ENCODE measurements around the gene SUFU.
A peak's percentile ranks its signal among the peaks of the same experiment; 100 is the strongest.

SUFU gene

GRCh38 chr10:102550636-102551210 is 47.0 kb downstream of the SUFU start:
- DNase-seq (ENCODE audit: low spot score) = no peak

DNA sequence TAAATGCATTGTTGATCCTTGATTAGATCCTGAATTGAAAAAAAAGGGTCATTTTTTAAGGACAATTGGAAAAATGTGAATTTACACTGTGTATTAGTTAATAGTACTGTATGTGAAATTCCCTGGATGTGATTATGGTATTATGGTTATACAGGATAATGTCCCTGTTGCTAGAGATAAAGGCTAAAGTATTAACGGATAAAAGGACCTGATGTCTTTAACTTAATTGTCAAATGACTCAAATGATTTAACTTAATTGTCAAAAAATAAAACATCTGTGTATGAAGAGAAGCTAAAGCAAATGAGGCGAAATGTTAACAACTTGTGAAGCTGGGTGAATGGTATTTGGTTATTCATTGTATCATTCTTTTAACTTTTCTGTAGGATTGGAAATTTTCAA is 48.8 kb downstream of the SUFU start:
- no peak for DNase-seq (ENCODE audit: low spot score)

DNA sequence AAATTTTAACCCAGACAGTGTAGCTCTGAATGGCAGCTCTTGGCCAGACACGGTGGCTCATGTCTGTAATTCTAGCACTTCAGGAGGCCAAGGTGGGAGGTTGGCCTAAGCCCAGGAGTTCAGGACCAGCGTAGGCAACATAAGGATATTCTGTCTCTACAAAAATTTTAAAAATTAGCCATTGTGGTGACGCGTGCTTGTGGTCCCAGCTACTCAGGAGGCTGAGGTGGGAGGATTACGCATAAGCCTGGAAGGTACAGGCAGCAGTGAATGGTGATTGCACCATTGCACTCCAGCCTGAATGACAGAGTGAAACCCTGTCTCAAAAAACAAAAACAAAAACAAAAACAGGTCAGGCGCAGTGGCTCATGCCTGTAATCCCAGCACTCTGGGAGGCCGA is 50.0 kb downstream of the SUFU start:
- no peak for DNase-seq (ENCODE audit: low spot score)

GRCh38 chr10:102554531-102554930 is 50.8 kb downstream of the SUFU start:
- no peak for DNase-seq (ENCODE audit: low spot score)

- DNase-seq (ENCODE audit: low spot score) = no peak
Measured at GRCh38 chr10:102555781-102556328, 52.1 kb downstream of the SUFU start.

DNA sequence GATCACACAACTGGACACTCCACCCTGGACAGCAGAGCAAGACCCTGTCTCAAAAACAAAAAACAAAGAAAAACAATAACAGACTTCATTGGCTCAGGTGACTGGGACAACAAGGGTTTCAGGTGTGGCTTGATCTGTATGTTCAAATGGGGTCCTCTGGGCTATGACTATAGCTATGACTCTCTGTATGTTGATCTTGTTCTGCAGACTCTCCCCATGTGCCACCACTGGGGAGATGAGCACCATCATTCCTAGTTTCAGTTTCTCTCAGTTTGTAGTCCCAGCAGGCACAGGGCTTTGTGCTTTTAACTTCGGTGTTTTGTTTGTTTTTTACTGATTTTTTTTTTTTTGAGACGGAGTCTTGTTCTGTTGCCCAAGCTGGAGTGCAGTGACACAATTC is 53.8 kb downstream of the SUFU start:
- no peak for DNase-seq (ENCODE audit: low spot score)

DNA sequence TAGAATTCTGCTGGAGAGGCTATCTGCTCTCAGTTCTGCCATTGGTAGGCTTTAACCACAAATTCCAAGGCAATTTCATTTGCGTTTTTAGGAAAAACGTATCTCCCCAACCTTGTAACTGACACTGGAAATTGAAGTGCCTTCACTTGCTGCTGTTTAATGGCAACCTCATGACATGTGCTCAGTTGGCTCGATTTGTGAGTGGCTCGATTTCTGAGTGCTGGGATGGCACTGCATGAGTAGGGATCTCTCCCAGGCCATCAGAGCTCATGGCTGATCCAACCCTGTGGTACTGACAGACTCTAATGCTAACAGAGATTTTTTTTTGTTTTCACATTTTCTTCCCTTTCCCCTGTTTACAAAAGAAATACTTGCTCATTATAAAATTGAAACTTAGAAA is 56.0 kb downstream of the SUFU start:
- no peak for DNase-seq (ENCODE audit: low spot score)

DNA sequence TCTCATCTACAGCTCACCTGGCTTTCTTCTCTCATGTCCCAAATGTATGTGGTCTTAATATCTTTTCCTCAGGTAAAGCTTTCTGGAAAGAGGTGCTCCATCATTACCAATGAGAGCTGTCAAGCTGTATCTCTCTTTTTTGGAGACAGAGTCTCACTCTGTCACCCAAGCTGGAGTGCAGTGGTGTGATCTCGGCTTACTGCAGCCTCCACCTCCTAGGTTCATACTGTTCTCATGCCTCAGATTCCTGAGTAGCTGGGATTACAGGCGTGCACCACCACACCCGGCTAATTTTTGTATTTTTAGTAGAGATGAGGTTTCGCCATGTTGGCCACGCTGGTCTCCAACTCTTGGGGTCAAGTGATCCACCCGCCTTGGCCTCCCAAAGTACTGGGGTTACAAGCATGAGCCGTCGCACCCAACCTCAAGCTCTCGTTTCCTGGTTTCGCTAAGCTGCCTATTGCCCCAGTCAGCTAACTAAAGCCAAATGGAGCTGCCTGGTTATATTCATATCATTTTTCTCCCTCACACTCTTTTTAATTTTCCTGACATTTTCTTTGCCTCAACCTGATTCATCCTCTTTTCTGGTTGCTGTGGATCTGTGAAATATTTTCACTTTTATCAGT is 60.5 kb downstream of the SUFU start:
- DNase-seq (ENCODE audit: low spot score) = no peak

DNA sequence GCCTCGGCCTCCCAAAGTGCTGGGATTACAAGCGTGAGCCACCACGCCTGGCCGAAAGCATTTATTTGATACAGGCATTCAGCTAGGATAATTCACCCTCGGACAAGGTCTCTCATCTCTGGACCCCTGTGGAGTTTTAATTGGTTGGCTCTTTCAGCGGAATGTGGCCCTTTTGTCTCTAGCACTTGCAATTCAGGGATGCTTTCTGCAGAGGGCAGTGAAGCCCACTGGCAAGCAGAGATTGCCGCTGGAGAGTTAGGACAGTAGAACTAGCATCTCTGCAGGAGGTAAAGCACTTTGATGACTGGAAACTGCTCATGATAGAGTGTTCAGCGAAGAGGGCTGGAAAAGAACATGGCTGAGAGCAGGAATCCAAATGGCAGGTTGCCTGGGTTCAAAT is 62.0 kb downstream of the SUFU start:
- DNase-seq (ENCODE audit: low spot score) = no peak

GRCh38 chr10:102578782-102579181 is 75.0 kb downstream of the SUFU start:
- DNase-seq (ENCODE audit: low spot score) = no peak

DNA sequence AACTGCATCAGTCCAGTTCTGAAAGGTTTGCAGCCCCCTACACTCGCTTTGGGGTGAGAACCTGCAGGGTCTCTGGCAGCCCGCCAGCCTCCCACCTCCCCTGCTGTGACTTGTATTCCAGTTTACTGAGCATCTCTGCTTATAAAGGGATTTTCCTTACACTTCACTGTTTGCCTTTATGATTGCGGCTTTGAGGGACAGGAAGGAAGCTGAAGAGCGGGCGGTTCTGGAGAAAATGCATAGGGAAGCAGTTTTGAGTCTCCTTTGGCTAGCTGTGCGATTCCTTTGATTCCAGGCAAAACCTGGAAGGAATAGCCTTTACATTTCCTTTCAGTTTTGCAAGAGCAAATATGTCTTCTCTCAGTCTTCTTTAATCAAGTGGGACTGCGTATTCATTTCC is 75.6 kb downstream of the SUFU start:
- no peak for DNase-seq (ENCODE audit: low spot score)

- DNase-seq (ENCODE audit: low spot score) = no peak
Measured at GRCh38 chr10:102580230-102580629, 76.5 kb downstream of the SUFU start.

- no peak for DNase-seq (ENCODE audit: low spot score)
Measured at GRCh38 chr10:102581401-102581800, 77.6 kb downstream of the SUFU start.

DNA sequence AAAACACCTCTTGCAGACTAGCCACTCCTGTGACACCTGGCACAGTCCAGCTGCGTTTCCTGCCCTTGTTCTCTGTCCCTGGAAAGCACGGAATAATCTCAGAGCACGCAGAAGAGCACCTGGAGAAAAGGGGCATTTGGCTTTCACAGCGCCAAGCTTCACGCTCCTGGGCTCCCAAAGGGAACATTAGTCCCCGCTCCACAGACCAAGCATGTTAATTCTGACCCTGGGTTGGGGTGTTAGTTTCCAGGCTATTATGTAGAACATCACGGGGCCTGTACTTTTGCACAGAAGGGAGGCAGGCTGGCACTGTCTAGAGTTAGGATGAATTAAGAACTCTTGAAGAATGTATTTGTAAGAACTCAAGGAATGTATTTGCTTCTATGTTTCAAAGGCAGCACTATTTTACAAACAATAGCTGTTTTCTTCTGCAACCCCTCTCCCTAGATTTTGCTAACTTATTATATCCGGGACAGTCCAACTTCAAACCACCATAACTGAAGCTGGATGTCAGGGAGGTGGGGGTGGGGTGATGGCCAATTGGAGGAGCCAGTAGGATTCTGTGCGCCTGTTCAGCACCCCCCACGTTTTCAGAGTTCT is 78.3 kb downstream of the SUFU start:
- no peak for DNase-seq (ENCODE audit: low spot score)

DNA sequence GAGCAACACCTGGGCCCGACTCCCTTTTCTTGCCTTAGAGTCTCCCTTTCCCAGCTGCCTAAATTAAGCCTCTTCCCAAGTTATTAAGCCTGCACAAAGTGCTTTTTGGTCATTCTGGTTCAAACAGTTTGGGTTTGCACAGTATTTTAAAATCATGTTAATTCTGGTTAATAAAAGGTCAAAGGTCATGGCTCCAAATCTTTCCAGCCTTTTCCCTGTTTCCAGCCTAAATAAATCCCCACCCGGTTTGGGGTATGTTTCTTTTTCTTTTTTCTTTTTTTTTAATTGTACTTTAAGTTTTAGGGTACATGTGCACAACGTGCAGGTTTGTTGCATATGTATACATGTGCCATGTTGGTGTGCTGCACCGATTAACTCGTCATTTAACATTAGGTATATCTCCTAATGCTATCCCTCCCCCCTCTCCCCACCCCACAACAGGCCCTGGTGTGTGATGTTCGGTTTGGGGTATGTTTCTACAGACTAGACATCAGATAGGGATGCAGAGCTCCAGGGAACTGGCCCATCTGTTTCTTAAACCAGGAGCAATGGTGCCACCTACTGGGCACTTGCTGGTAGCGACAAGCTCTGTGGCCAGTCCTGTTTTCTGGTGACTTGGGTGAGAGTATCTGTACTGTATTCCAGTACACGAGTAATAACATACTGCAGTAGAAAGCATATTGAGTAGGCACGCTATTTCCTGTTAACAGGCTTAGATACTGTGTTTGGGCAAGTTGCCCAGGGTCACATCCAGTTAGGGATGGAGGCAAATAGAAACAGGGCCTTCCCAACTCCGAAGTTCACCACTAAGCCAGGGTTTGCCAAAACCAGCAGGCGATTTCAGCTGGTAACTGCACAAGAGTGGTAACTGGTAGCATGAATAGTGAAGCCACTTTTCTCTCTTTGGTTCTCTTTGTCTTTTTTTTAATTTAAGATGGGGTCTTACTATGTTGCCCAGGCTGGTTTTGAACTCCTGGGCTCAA is 80.0 kb downstream of the SUFU start:
- peak; percentile 88 for DNase-seq (ENCODE audit: low spot score)

DNA sequence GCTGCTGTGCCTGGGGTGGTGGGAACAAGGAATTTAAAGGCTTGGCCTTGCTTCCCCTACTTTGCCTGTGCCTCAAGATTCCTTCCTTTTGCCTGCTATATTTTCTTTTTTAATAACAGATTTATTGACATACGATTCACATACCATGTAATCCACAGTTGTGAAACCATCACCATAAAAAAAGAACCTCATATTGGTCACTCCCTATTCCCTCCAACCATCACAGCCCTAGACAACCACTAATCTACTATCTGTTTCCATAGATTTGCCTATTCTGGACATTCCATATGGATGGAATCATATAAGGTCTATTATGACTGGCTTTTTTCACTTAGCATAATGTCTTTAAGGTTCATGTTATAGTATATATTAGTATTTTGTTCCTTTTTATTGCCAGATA is 81.3 kb downstream of the SUFU start:
- DNase-seq (ENCODE audit: low spot score) = no peak

GRCh38 chr10:102586858-102587257 is 83.1 kb downstream of the SUFU start:
- DNase-seq (ENCODE audit: low spot score) = no peak

- DNase-seq (ENCODE audit: low spot score) = no peak
Measured at GRCh38 chr10:102588875-102589274, 85.1 kb downstream of the SUFU start.

GRCh38 chr10:102593074-102593803 is 89.5 kb downstream of the SUFU start:
- DNase-seq (ENCODE audit: low spot score) = no peak

DNA sequence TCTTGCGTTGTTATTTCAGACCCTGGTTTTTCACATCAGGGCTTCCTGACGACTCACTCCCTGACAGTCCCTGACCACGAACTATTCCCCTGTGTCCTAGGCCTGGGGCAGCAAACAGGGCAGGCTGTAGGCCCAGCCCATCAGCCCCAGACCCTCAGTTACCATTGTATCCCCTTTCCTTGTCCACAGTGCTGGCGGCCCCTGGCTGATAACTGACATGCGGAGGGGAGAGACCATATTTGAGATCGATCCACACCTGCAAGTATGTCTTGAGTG is 90.0 kb downstream of the SUFU start:
- DNase-seq (ENCODE audit: low spot score) = no peak

GRCh38 chr10:102595293-102595692 is 91.5 kb downstream of the SUFU start:
- no peak for DNase-seq (ENCODE audit: low spot score)

DNA sequence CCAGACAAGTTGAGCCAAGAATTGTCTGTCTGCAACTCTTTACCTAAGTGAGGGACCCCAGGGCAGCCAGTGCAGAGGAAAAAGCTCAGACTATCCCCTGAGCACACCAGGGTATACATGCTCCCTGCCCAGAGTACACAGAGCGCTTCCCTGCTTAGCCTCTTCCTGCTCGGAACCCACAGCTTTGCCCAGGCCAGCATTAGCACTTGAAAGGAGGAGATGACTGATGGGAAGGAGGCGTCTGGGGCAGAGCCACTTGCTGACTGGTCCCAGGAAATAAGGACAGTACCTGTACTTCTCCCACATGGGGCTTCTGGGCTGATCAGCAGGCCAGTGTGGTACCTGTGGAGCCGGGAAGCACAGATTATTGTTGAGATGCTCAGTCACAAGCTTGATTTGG is 92.1 kb downstream of the SUFU start:
- DNase-seq (ENCODE audit: low spot score) = no peak

Measured in RKO (cell line).